ENCODE measurements around the gene RNF8. TPM values are rescaled to one million over a fixed set of nuclear protein-coding genes. Genes with fewer than 3 reads are reported as not detected.

The RNF8 gene
- total and polyA plus RNA-seq, 2 donors (not counting 3 experiments of a cell fraction or from before 2014, with no cell fraction given), result 16.6 to 27.3 TPM

GRCh38 chr6:37323580-37323979, 30.2 kb upstream of the RNF8 start:
- intact Hi-C loops (cut with micrococcal nuclease) (no loop called here), dilution Hi-C loops (cut with MboI; ENCODE audit: extremely low pct_ligation_motif_present, low sequenced_read_pairs) (no loop called here)
- Histone ChIP-seq H3K9me1 (replicated peaks; ENCODE audit: control insufficient read depth, extremely low read depth, insufficient read depth, low read length) (no peaks in the 10 kb centered on the region), H3K4me2 (ENCODE audit: insufficient read depth, low read length) (peak overlapping the region; percentile 20), H3K9ac (replicated peaks; ENCODE audit: extremely low read depth, insufficient read depth, low read length) (no peak overlapping the region), H3K36me3 (ENCODE audit: control insufficient read depth in 2 of 2, extremely low read depth in 1 of 2, insufficient read depth in 2 of 2, low read length in 2 of 2) (peaks cover 0 to 7% of the 10 kb centered on the region in 2 experiments), H3K4me1 (ENCODE audit: control insufficient read depth, extremely low read depth, insufficient read depth, low read length) (peaks cover 15% of the 10 kb centered on the region), H3K4me3 (replicated peaks in 1 of 3; ENCODE audit: insufficient read depth in 1 of 3, low read depth in 1 of 3, low read length in 3 of 3) (no peak overlapping the region), H2AFZ (ENCODE audit: low read depth, low read length) (no peak overlapping the region), H3K27me3 (ENCODE audit: control insufficient read depth in 2 of 2, insufficient read depth in 2 of 2, low read length in 2 of 2) (no peaks in the 10 kb centered on the region), H3K27ac (ENCODE audit: insufficient read depth, low read depth, low read length) (peak overlapping the region; percentile 24), H4K20me1 (replicated peaks; ENCODE audit: control insufficient read depth, extremely low read depth, insufficient read depth, low read length) (no peaks in the 10 kb centered on the region), H3K79me2 (ENCODE audit: control insufficient read depth, insufficient read depth, low read length) (no peaks in the 10 kb centered on the region), H3K9me3 (replicated peaks; ENCODE audit: control insufficient read depth, insufficient read depth, low read length) (no peaks in the 10 kb centered on the region)
- TF ChIP-seq EZH2 (IDR thresholded peaks at IDR 0.05; ENCODE audit: borderline replicate concordance, low read depth, low read length, severe bottlenecking) (no peak), GATA2 (IDR thresholded peaks at IDR 0.05; ENCODE audit: insufficient read depth, insufficient read length, low read depth, low read length) (no peak), JUN (IDR thresholded peaks at IDR 0.05; ENCODE audit: borderline replicate concordance, insufficient read depth, insufficient read length, low read depth) (no peak), CTCF (IDR thresholded peaks at IDR 0.05; ENCODE audit: extremely low read depth in 1 of 2, insufficient read depth in 1 of 2, low read depth in 1 of 2, low read length in 2 of 2) (no peak), POLR2A (IDR thresholded peaks at IDR 0.05; ENCODE audit: low read depth, low read length) (no peak), MYC (IDR thresholded peaks at IDR 0.05; ENCODE audit: low read depth, low read length) (no peak)
- TF ChIP-seq, protein P1, sequence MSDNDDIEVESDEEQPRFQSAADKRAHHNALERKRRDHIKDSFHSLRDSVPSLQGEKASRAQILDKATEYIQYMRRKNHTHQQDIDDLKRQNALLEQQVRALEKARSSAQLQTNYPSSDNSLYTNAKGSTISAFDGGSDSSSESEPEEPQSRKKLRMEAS (IDR thresholded peaks at IDR 0.05; ENCODE audit: insufficient read depth, insufficient read length), result no peak
- ChIA-PET POLR2A (no interaction called here), CTCF (interaction anchor here (0.6 to 3.9 kb wide), 6 partner anchors 9 to 369 kb away, joined by 3 to 41 read pairs (median 5); no protein-coding TSS in a partner anchor)
- peak; percentile 91 for DNase-seq (ENCODE audit: low read depth, low spot score)
- no peak for FAIRE-seq
- no TSS peak for BruUV-seq (replicated peaks)
